Osteocyte (in vitro differentiated cells): ENCODE data around the gene TUB. TPM values are rescaled to one million over a fixed set of nuclear protein-coding genes. Genes with fewer than 3 reads are reported as not detected.

Experiments used
- DNase-seq: peaks from one replicate; pipeline ENCODE4 v3.0.0; 2021; ENCODE audit warnings: mixed read lengths; ENCODE audit not compliant: unreplicated experiment; ENCODE audit errors: extremely low spot score
- H3K27ac Mint-ChIP-seq: one replicate; pipeline ENCODE4 v1.8.0; 2021; ENCODE audit warnings: mild to moderate bottlenecking, mixed read lengths; ENCODE audit not compliant: unreplicated experiment
- H3K27me3 Mint-ChIP-seq: one replicate; pipeline ENCODE4 v1.8.0; 2021; ENCODE audit warnings: mixed read lengths; ENCODE audit not compliant: unreplicated experiment
- H3K36me3 Mint-ChIP-seq: one replicate; pipeline ENCODE4 v1.8.0; 2021; ENCODE audit warnings: mixed read lengths; ENCODE audit not compliant: unreplicated experiment
- H3K4me1 Mint-ChIP-seq: one replicate; pipeline ENCODE4 v1.8.0; 2021; ENCODE audit warnings: mixed read lengths; ENCODE audit not compliant: unreplicated experiment
- H3K4me3 Mint-ChIP-seq: one replicate; pipeline ENCODE4 v1.8.0; 2021; ENCODE audit warnings: mild to moderate bottlenecking, moderate library complexity, mixed read lengths; ENCODE audit not compliant: unreplicated experiment
- H3K9me3 Mint-ChIP-seq: one replicate; pipeline ENCODE4 v1.8.0; 2021; ENCODE audit warnings: mixed read lengths; ENCODE audit not compliant: unreplicated experiment
- CTCF ChIP-seq: fragments of 200-600 bp; sonication (generic); IDR thresholded peaks from 2 replicates; pipeline ENCODE4 v1.5.0; 2021; ENCODE audit warnings: antibody characterized with exemption, mild to moderate bottlenecking, moderate library complexity
- total RNA-seq: library from RNA; stranded (reverse); gene quantifications from 2 replicates; pipeline ENCODE4 v1.2.1, GENCODE V29; 2021

TUB gene
- total RNA-seq, 1 donor from 2014 or later: 8.7 TPM

- H3K36me3 Mint-ChIP-seq: no peaks in the 10 kb centered on the region
- H3K9me3 Mint-ChIP-seq: no peaks in the 10 kb centered on the region
- DNase-seq: no peak
- peaks cover 14% of the 10 kb centered on the region for H3K4me1 Mint-ChIP-seq
- TF ChIP-seq CTCF: no peak
- H3K27ac Mint-ChIP-seq: peak overlapping the region; percentile 13
- H3K27me3 Mint-ChIP-seq: peaks cover 35% of the 10 kb centered on the region
- H3K4me3 Mint-ChIP-seq: no peak overlapping the region
Measured at GRCh38 chr11:8068605-8069221, 12.3 kb upstream of the TUB start.

GRCh38 chr11:8069771-8070170, 11.2 kb upstream of the TUB start:
- no peak overlapping the region for H3K4me3 Mint-ChIP-seq
- peaks cover 14% of the 10 kb centered on the region for H3K4me1 Mint-ChIP-seq
- no peaks in the 10 kb centered on the region for H3K36me3 Mint-ChIP-seq
- no peak for TF ChIP-seq CTCF
- peaks cover 41% of the 10 kb centered on the region for H3K27me3 Mint-ChIP-seq
- DNase-seq: no peak
- H3K27ac Mint-ChIP-seq: no peak overlapping the region
- no peaks in the 10 kb centered on the region for H3K9me3 Mint-ChIP-seq

GRCh38 chr11:8070417-8071115, 10.4 kb upstream of the TUB start:
- Mint-ChIP-seq H3K27me3 (peaks cover 41% of the 10 kb centered on the region), H3K4me1 (peaks cover 14% of the 10 kb centered on the region), H3K4me3 (no peak overlapping the region), H3K36me3 (no peaks in the 10 kb centered on the region), H3K27ac (no peak overlapping the region), H3K9me3 (no peaks in the 10 kb centered on the region)
- DNase-seq: no peak
- peak; percentile 40 for TF ChIP-seq CTCF

GRCh38 chr11:8071616-8072581, 9.1 kb upstream of the TUB start:
- Mint-ChIP-seq H3K4me1 (peaks cover 14% of the 10 kb centered on the region), H3K27ac (no peak overlapping the region), H3K36me3 (no peaks in the 10 kb centered on the region), H3K9me3 (no peaks in the 10 kb centered on the region), H3K4me3 (no peak overlapping the region), H3K27me3 (peaks cover 47% of the 10 kb centered on the region)
- TF ChIP-seq CTCF: no peak
- no peak for DNase-seq
